ENCODE data around the gene VSTM2L.

The VSTM2L gene

GRCh38 chr20:37971561-37972127, 68.7 kb downstream of the VSTM2L start:
- DNase-seq, result no peak

- DNase-seq, result no peak
These were observed 69.5 kb downstream of the VSTM2L start for GRCh38 chr20:37972256-37973058.

- DNase-seq, result no peak
These were observed 70.4 kb downstream of the VSTM2L start for GRCh38 chr20:37973059-37973910.

DNA sequence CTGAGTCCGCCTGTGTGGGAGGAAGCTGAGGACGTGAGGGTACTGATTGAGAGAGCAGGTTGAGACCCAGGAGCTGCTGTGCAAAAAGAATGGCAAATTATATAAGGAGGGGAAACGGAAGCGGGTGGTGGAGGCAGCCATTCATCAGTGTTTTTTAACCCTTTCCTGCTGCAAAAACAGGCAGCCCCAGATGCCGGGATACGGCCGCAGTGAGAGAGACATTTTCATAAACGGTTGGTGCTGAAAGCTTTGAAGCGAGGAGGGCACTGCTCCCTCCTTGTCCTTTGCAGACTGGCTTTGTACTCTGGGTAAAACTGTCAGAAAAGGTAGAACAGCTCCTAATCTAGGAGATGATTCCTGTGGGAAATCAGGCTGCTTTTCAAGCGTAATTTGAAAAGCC, 74.0 kb downstream of the VSTM2L start:
- no peak for DNase-seq

GRCh38 chr20:37977338-37977737, 74.4 kb downstream of the VSTM2L start:
- no peak for DNase-seq

GRCh38 chr20:37977786-37978185, 74.9 kb downstream of the VSTM2L start:
- no peak for DNase-seq

DNA sequence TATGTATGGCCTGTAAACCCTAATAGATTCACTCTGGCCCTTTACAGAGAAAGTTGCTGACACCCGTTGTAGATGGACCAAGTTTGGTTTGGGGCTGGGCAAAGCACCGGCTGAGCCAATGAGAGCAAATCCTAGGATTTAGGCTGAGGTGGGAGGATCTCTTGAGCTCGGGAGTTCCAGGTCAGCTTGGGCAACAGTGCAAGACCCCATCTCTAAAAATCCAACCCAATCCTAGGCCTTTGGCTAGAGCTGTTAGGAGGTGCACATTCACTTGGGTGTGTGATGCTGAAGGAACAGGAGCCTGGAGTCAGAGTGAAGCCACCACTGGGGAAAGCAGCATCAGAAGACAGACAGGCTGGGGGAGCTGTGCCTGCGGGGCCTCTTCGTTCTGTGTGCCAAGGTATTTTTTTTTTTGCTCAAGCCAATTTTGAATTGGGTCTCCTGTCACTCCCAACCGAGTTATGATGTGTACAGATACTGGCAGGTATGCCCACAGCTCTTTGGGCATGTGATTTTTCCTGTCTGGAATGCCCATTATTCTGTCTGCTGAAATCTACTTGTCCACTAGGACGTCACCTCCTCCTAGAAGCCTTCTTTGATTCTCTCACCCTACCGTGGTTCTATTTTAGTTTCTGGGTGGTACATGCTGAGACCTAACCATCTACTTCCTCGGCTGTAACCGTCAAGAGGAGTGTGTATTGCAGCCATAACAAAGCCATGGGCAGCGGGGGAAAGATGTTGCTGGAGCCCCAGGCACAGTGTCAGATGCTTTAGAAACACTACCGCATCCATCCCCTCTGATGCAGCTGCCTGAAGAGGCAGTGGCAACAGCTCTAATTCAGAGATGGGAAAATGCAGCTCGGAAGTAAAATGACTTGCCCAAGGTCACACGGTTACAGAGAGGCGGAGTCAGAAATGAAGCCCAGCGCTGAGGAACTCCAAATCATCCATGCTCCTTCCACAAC, 76.4 kb downstream of the VSTM2L start:
- DNase-seq, result no peak

DNA sequence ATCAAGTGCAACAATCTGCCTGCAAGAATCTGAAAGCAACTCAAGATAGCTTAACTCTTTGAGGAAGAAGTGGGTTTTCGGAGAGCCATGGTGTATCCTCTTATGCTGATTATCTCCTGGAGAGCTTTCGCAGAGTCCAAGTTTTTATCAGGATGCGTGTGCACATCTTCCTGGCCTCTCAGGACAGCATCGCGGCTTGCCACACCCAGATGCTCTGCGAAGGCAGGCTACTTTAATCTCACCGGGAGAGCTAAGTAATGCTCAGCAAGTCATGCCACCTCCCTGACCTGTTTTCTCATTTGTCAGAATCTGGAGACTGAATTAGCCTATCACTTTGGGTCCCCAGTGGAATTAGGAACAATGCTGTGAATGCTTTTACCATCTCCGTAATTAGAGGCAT, 77.5 kb downstream of the VSTM2L start:
- no peak for DNase-seq

GRCh38 chr20:37980876-37981275, 77.9 kb downstream of the VSTM2L start:
- DNase-seq, result no peak

GRCh38 chr20:37981568-37981967, 78.6 kb downstream of the VSTM2L start:
- no peak for DNase-seq

GRCh38 chr20:37983286-37983685, 80.4 kb downstream of the VSTM2L start:
- DNase-seq, result no peak

DNA sequence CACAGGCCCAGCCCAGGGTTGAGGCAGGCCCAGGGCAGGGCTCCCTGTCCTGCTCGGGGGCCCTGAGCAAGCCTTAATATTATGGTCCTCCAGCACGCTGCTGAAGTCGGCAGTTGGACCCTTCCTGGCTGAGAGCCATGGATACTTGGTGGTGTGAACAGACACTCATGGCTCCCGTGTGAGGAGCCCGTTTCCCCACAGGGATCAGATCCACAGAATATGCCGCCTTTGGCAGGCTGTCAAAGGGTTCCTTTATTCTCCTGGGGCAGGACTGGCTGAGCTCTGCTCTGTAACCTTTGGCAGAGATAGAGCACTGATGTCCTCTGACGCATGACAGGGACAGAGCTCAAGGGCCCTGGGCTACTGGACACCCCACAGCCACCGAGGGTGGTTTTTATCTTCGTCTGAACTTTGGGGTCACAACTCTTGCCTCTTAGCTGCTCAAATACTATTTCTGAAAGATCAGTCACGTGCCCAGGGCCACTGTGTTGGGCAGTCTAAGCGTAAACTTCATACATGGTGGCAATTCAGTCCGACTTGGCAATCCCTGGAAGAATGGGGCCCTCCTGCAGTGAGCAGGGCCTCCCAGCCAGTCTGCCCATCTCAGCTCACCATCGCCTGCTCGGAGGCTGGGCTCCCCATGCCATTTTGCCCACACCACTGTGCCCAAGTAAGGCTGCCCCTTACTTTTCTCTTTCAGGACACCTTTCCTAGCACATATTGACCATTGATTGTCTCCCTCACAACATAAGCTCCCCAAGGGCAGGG, 81.3 kb downstream of the VSTM2L start:
- DNase-seq, result no peak

DNA sequence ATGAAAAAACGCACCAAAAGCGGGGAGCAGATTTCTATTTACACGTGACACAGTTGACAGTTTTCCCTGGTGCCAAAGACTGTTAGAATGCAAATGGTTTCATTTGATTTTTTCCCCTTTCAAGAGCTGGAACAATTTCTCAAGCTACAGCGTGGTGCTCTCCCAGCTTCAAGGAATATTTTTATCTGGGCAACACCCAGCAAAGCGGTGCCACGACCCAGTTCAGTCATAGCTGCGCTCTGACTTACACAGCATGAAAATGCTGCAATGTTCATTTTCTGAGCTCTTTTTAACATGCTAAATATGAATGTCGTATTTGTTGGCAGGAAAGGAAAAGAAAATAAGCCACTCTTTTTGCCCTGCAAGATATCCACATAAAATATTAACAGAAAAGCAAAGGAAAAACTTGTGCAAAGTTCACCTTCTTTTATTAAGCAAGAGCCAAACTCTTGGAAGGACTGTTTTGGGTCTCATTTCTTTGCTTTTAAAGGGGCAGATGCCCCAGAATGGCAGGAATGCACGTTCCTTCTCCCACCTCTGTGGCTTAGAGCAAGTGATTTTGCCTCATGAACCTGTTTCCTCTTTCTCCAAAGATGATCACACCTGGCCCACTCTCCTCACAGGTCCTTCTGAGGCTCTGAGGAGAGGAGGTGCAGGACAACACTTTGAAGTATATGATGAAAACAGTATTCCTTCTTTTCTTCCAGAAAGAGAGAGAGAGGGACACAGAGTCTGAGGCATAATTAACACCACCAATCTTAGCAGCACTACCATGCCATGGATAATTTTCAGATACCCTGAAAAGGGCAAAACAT, 83.3 kb downstream of the VSTM2L start:
- no peak for DNase-seq

GRCh38 chr20:37986873-37987601, 84.1 kb downstream of the VSTM2L start:
- DNase-seq, result no peak

GRCh38 chr20:37987602-37988290, 84.8 kb downstream of the VSTM2L start:
- no peak for DNase-seq

GRCh38 chr20:37988306-37988954, 85.5 kb downstream of the VSTM2L start:
- no peak for DNase-seq

GRCh38 chr20:37989601-37990295, 86.8 kb downstream of the VSTM2L start:
- DNase-seq, result peak; percentile 50

- peak; percentile 94 for DNase-seq
These were observed 87.7 kb downstream of the VSTM2L start for GRCh38 chr20:37990571-37991151.

Data from activated CD4-positive, alpha-beta T cell treated with anti-CD3 and anti-CD28 coated beads, Interleukin-10, Interleukin-2, amounts not matched to agents 100 ng/mL and 50 ng/mL, durations not matched to agents 16 hours and 8 hours (primary cell).